Inferior parietal cortex (tissue), 1 donor: ENCODE results near the gene PODN.

Experiments
- DNase-seq: peaks from one replicate; pipeline ENCODE4 v3.0.0-alpha.2; 2016; ENCODE audit errors: extremely low spot score

Gene PODN

GRCh38 chr1:53074313-53075154 is 12.5 kb downstream of the PODN start:
- no peak for DNase-seq

DNA sequence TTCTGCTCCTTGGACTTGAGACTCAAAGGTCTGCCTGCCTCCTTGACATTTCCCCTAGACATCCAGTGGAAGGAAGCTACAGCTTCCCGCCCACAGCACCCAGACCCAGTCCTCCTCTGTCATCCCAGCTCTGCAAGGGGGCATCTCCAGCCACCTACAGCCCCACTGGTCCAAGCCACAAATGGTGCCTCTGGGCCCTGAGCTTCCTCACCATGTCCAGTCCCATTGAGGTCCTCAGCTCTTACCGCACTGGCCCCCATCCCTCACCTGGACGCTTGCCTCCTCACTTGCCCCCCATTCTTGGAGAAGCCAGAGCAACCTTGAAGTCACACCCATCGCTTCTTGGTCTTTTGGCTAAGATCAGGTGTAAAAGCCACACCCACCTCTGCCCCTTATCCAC is 13.2 kb downstream of the PODN start:
- no peak for DNase-seq

DNA sequence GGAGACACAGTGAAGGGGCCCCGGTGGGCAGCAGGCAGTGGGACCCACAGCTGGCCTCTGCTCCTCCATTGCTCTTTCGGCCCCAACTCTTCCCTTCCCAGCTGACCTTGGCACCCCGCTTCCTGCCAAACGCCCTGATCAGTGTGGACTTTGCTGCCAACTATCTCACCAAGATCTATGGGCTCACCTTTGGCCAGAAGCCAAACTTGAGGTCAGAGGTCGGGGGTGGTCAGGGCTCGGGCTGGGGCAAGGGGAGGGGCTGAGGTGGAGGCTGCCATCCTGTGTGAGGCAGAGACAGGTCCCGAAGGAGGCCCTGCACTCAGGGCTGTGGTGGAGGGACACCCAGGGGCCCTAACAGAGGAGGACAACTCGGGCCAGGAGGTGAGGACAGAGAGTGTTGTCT is 13.7 kb downstream of the PODN start:
- no peak for DNase-seq

DNA sequence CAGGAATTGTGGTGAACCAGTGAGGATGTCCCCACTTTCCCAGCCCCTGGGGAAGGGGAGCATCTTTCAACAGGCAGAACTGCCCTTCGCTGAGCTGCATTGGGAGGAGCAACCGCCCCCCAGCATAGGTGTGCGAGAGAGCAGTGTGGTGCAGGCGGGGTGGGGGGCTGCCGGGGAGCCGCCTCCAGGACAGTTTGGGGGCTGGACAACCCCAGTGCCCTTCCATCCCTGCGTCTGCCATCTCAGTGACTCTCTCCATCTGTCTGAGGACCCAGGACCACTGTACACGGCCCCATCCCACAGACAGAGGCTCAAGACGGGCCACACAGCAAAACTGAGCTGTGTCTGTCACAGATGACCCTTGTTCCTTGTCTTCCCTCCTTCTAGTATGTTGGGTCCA is 14.2 kb downstream of the PODN start:
- no peak for DNase-seq

DNA sequence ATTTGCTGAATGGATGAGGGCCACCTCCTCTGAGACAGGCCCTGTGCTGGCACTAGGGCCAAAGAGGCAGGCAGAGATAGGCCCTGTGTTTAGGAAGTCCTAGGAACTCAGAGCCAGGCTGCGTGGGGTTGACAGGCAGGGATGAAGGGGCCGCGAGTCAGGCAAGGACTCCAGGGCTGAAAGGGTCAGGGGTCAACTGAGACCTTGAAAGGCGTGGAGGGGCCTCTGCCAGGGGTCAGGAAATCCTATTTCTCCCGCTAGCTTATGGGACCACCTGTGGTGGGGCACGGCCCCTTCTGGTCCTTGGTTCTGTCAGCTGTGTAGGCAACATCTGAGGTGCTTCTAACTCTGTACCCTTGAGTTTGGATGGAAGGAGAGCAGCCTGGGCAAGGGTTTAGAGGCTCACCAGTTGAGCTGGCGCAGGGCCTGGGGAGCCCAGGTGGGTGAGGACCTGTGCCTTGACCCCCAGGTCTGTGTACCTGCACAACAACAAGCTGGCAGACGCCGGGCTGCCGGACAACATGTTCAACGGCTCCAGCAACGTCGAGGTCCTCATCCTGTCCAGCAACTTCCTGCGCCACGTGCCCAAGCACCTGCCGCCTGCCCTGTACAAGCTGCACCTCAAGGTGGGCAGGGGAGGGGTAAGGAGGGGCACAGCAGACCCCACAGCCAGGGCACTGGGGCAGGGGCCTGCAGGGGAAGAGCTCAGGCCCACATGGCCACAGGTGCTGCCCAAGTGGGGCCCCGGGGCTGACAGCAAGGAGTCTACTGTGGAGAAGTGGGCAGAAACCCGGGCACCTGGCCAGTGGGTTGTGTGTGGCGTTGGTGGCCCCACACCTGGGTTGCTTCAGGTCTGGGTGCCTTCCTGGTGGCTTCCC is 14.9 kb downstream of the PODN start:
- no peak for DNase-seq

DNA sequence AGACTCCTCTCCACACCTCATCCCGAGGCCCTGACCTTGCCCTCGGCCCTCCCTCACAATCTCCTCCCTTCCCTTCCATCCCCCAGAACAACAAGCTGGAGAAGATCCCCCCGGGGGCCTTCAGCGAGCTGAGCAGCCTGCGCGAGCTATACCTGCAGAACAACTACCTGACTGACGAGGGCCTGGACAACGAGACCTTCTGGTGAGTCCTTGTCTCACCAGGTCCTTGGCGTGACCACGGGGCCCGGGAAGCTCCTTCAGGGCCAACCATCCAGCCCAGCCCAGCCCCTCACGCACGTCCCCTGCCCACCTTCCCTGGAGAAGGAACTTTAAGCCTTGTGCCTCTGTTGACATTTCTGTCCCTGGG is 15.6 kb downstream of the PODN start:
- DNase-seq: no peak

GRCh38 chr1:53078333-53079101 is 16.5 kb downstream of the PODN start:
- DNase-seq: no peak

- no peak for DNase-seq
These were observed 17.2 kb downstream of the PODN start for GRCh38 chr1:53079251-53079650.

DNA sequence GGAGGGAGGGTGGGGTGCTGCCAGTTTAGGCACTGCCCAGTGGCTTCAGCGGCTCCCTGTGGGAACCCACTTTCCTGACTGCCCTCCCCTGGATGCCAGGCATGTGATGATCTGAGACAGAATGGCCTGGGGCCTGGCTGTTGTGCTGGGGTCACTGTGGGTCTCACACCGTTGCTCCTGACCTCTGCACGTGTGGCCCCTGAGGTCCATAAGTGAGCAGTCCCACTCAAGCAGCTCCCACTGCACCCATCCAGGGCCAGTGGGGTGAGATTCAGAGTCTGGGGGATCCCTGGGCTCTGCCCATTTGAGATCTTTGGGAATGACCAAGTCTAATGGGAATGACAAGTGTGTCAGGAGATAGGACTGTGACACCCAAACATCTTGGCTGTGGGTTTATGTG is 18.0 kb downstream of the PODN start:
- DNase-seq: no peak

DNA sequence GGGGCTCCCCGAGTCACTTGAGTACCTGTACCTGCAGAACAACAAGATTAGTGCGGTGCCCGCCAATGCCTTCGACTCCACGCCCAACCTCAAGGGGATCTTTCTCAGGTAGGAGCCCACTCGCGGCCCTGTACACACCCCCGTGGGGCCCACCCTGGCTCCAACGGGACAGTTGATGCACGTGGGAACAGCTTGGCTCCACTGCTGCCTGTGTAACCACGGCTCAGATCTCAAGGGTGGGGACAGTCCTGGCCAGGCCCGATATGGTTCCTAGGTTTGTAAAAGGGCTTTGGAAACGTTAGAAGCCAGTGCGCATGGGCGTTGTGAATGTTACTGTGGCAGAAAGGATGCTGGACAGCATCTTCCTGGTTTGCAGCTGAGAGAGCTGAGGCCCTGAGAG is 18.8 kb downstream of the PODN start:
- no peak for DNase-seq

DNA sequence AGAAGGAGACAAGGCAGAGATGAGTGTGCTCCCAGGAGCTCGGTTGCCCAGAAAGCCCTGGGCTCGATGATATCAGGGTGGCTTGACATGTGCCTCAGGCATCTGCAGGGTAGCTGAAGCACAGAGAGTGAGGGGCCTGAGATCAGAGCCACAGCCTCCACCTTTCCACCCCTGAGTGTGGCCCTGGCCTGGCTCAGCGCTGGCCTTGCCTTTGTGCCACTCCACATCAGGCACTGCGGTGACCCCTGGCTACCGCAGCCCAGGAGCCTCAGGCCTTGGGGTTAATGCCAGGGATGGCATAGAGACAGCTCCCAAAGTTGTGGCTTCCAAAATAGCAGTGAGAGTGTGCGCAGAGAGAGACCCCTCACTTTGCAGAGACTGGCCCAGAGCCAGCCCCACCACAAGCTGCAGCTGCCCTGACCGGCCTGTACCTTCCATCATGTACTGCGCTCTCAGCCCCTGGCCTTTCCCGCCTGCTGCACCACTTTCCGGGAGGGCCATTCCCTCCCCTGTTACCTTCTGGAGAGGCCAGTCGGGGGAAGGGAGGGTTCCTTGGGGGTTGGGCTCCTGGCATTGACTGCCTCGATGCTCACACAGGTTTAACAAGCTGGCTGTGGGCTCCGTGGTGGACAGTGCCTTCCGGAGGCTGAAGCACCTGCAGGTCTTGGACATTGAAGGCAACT is 19.5 kb downstream of the PODN start:
- DNase-seq: no peak

GRCh38 chr1:53082826-53083455 is 20.9 kb downstream of the PODN start:
- DNase-seq: no peak

DNA sequence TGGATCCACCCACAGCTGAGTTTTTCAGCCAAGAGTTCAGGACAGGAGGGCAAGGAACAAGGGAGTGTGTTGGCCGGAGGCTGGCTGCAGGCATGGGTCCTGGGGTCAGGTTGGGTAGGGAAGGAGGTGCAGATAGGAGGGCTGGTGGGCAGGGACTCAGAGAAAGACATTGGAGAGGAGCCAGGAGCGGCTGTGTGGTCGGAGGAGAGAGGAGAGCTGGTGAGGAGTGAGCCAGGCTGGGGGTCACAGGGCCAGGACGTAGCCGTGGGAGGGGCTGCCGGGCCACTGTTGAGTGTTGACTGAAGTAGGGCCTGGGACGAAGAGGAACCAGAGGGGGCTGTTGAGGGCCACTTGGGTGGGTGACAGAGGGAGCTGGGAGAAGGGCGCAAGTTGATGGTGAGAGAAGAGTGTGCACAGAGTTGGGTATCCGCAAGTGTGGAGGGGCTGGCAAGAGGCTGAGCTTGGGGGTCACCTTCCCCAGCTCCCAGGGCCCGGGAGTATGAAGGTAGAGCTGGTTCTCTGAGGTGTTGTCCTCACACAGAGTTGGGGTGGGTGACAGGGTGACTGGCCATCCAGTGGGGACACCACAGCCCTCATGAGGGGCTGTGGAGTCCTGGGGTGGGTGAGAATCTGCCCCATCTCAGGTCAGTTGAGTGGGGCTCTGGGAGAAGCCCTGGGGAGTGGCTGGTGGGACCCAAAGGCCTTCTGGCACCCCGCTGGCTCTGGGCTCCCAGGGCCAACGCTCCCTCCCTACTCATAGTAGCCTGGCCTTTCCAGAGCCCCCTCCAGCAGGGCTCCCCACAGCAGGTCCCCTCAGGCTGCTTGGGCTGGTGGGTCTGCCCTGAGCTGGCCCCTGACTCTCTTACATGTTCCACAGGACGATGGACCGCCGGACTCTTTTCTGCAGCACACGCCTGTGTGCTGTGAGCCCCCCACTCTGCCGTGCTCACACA is 21.9 kb downstream of the PODN start:
- DNase-seq: no peak

DNA sequence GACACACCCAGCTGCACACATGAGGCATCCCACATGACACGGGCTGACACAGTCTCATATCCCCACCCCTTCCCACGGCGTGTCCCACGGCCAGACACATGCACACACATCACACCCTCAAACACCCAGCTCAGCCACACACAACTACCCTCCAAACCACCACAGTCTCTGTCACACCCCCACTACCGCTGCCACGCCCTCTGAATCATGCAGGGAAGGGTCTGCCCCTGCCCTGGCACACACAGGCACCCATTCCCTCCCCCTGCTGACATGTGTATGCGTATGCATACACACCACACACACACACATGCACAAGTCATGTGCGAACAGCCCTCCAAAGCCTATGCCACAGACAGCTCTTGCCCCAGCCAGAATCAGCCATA is 22.6 kb downstream of the PODN start:
- no peak for DNase-seq

- no peak for DNase-seq
These were observed 23.4 kb downstream of the PODN start for GRCh38 chr1:53085405-53085804.

DNA sequence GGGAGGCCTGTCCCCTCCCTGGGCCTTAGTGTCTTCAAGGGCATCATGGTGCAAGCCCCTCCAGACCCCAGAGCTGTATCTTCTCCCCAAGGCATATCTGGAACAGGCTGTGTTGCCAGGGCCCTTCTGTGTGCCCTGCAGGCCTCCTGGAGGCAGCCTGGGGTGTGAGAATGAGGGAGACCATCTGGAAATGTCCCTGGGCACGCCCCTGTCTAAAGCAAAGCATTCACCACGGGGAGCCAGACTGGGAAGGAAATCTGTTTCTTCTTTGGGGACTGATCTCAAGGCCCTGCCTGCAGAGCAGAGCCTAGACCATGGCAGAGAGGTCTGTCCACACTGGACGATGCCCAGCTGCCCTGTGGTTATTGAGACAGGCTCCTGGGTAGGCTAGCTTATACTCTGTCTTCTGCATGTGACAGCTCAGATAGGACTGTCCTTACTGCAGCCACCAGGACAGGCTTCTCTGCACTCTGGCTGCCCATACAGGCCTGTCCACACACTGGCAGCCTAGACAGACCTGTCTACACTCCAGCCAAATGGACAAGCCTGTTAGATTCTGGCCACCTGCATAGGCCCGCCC is 24.6 kb downstream of the PODN start:
- no peak for DNase-seq

- no peak for DNase-seq
These were observed 25.6 kb downstream of the PODN start for GRCh38 chr1:53087332-53088285.

GRCh38 chr1:53088616-53089300 is 26.7 kb downstream of the PODN start:
- no peak for DNase-seq
